ENCODE measurements around the gene OR7G3.

The OR7G3 gene

DNA sequence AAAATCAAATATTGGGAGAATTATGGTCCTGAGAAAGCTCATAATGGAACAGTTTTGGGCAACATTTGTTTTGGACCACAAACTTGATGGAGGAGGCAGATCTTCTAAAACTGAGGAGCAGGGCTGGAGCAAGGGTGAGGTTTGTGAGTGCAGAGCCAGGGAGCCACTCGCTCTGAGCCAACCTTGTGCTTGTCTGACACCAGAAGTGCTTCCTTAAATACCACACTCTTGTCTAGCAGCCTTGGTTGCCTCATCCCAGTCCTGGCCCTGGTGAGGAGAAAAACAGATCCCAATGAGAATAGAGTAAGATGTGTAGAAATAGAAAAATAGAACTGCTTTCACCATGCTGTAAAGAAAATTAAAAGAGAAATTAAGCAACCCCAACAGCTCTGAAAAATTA lies 20.1 kb upstream of the OR7G3 start:
- H3K9me3 ChIP-seq (ENCODE audit: control insufficient read depth, low read length) = peaks cover 4% of the 10 kb centered on the region
- H3K4me3 ChIP-seq (ENCODE audit: low read length) = no peak overlapping the region
- no peaks in the 10 kb centered on the region for H3K27me3 ChIP-seq (ENCODE audit: control insufficient read depth, insufficient read depth, low read length)
- peaks cover 7% of the 10 kb centered on the region for H3K4me1 ChIP-seq (ENCODE audit: control insufficient read depth, insufficient read depth, low read length)
- H3K9ac ChIP-seq (ENCODE audit: low read length) = no peak overlapping the region
- no peaks in the 10 kb centered on the region for H3K36me3 ChIP-seq (ENCODE audit: control insufficient read depth, insufficient read depth, low read length)

DNA sequence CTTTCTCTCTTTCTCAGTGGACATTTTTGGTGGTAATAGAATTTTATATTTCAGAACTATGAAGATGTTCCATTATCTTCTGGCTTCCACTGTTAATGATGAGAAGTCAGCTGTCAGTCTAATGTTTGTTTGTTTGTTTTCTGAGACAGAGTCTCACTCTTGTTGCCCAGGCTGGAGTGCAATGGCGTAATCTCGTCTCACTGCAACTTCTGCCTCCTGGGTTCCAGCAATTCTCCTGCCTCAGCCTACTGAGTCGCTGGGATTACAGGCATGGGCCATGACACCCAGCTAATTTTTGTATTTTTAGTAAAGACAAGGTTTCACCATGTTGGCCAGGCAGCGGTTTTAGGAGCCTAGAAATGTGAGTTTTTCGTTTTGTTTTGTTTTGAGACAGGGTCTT lies 18.2 kb upstream of the OR7G3 start:
- H3K9me3 ChIP-seq (ENCODE audit: control insufficient read depth, low read length) = peaks cover 4% of the 10 kb centered on the region
- no peak overlapping the region for H3K4me3 ChIP-seq (ENCODE audit: low read length)
- H3K4me1 ChIP-seq (ENCODE audit: control insufficient read depth, insufficient read depth, low read length) = peaks cover 3% of the 10 kb centered on the region
- no peaks in the 10 kb centered on the region for H3K36me3 ChIP-seq (ENCODE audit: control insufficient read depth, insufficient read depth, low read length)
- no peaks in the 10 kb centered on the region for H3K27me3 ChIP-seq (ENCODE audit: control insufficient read depth, insufficient read depth, low read length)
- H3K9ac ChIP-seq (ENCODE audit: low read length) = no peak overlapping the region

DNA sequence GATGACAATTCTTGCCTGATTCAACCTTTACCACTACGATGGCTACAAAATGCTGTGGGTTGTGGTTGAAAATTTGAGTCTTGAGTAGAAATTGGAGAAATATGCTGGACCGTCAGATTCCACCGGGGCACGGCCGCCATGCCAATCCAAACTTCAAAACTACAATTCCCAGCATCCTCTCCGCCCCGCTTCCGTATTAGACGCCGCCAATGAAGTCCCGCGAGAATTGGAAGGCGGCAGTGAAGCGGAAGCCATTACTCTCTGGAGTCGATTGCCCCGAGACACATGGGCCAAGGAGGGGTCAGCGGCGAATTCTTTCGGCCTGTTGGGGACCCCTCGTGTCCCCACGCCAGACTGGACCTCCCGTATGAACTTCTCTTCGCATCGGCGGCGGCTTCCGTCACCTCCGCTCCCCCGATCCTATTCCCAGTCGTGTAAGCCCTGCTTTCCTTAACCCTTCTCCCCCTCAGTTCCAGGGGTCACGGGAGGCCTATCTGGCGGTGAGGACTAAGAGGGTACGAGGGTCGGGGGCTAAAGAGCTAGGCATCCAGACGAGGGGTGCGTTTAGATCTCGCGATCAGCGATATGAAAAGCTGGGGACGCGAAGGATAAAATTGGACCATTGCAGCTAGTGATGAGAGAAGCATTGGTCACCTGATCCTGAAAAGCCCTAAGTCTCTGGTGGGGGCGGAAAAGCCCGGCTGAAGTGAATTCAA lies 13.6 kb upstream of the OR7G3 start, which contains the start of gene ZNF317:
TSS of gene ZNF317 (plus strand) at position 239 of the 716 bp plus-strand sequence. CDS start 15,620 bp downstream, outside the sequence.
- no peaks in the 10 kb centered on the region for H3K27me3 ChIP-seq (ENCODE audit: control insufficient read depth, insufficient read depth, low read length)
- no peaks in the 10 kb centered on the region for H3K36me3 ChIP-seq (ENCODE audit: control insufficient read depth, insufficient read depth, low read length)
- peaks cover 4% of the 10 kb centered on the region for H3K9me3 ChIP-seq (ENCODE audit: control insufficient read depth, low read length)
- H3K4me1 ChIP-seq (ENCODE audit: control insufficient read depth, insufficient read depth, low read length) = no peaks in the 10 kb centered on the region
- H3K9ac ChIP-seq (ENCODE audit: low read length) = peak within 1 kb of the TSS; percentile 92
- H3K4me3 ChIP-seq (ENCODE audit: low read length) = peak within 1 kb of the TSS; percentile 92

- Histone ChIP-seq H3K9ac (ENCODE audit: low read length) (peak overlapping the region; percentile 92), H3K9me3 (ENCODE audit: control insufficient read depth, low read length) (peaks cover 4% of the 10 kb centered on the region), H3K27me3 (ENCODE audit: control insufficient read depth, insufficient read depth, low read length) (no peaks in the 10 kb centered on the region), H3K4me3 (ENCODE audit: low read length) (peak overlapping the region; percentile 92), H3K36me3 (ENCODE audit: control insufficient read depth, insufficient read depth, low read length) (no peaks in the 10 kb centered on the region), H3K4me1 (ENCODE audit: control insufficient read depth, insufficient read depth, low read length) (no peaks in the 10 kb centered on the region)
Measured at GRCh38 chr19:9139609-9140158, 12.9 kb upstream of the OR7G3 start.

DNA sequence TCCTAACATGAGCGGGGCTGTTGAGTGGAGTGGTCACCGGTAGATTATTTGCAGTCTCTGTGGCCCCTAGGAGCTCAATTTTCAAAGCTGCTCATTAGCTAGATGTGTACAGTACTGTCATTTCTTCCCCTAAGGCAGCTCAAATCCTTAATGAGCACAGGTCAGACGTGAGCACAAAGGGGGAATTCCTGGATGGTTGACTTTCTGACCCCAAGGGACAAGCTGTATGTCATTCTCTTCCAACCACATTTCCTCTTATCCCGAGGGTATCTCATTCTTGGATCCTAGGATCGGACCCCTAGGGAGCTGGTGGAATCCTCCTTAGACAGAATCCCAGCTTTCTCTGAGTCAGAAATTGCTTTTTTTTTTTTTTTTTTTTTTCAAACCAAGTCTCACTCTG lies 5.7 kb upstream of the OR7G3 start:
- no peak overlapping the region for H3K9ac ChIP-seq (ENCODE audit: low read length)
- no peaks in the 10 kb centered on the region for H3K4me1 ChIP-seq (ENCODE audit: control insufficient read depth, insufficient read depth, low read length)
- no peaks in the 10 kb centered on the region for H3K36me3 ChIP-seq (ENCODE audit: control insufficient read depth, insufficient read depth, low read length)
- H3K9me3 ChIP-seq (ENCODE audit: control insufficient read depth, low read length) = no peaks in the 10 kb centered on the region
- H3K27me3 ChIP-seq (ENCODE audit: control insufficient read depth, insufficient read depth, low read length) = no peaks in the 10 kb centered on the region
- H3K4me3 ChIP-seq (ENCODE audit: low read length) = no peak overlapping the region

DNA sequence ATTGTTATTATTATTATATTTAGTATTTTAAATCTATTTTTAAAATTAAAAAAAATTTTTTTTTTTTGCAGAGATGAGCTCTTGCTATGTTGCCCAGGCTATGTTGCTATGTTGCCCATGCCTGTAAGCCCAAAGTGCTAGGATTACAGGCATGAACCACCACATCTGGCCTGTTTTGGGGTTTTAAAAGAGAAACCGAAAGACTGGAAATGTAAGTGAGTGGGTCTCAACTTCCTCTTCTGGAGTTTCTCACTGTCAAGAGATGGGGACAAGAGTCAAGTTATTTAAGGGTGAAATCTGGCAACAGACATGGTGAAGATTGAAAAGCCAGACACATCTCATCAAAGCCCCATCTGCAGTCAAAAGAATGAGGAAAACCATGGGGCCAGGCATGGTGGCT lies 4.2 kb upstream of the OR7G3 start:
- Histone ChIP-seq H3K9ac (ENCODE audit: low read length) (no peak overlapping the region), H3K36me3 (ENCODE audit: control insufficient read depth, insufficient read depth, low read length) (no peaks in the 10 kb centered on the region), H3K9me3 (ENCODE audit: control insufficient read depth, low read length) (no peaks in the 10 kb centered on the region), H3K4me1 (ENCODE audit: control insufficient read depth, insufficient read depth, low read length) (no peaks in the 10 kb centered on the region), H3K27me3 (ENCODE audit: control insufficient read depth, insufficient read depth, low read length) (no peaks in the 10 kb centered on the region), H3K4me3 (ENCODE audit: low read length) (no peak overlapping the region)

DNA sequence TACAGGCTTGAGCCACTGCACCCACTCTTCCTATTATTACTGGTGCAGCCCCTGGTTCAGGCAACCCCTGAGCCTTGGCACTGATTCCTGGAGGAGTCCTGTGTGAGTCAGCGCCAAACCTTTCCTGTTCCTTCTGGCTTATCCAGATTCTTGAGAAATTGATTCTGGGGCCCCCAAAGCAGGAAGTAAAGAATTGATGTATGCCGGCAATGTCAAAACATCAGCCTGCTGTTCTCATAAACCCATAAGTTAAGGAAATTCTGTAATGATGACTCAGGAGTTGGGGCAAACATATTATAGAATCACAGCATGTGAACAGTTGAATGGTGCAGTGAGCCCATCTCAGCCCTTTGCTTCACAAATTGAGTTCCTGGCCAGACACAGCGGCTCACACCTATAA lies 1.4 kb upstream of the OR7G3 start:
- H3K36me3 ChIP-seq (ENCODE audit: control insufficient read depth, insufficient read depth, low read length) = no peaks in the 10 kb centered on the region
- H3K9me3 ChIP-seq (ENCODE audit: control insufficient read depth, low read length) = no peaks in the 10 kb centered on the region
- no peaks in the 10 kb centered on the region for H3K4me1 ChIP-seq (ENCODE audit: control insufficient read depth, insufficient read depth, low read length)

DNA sequence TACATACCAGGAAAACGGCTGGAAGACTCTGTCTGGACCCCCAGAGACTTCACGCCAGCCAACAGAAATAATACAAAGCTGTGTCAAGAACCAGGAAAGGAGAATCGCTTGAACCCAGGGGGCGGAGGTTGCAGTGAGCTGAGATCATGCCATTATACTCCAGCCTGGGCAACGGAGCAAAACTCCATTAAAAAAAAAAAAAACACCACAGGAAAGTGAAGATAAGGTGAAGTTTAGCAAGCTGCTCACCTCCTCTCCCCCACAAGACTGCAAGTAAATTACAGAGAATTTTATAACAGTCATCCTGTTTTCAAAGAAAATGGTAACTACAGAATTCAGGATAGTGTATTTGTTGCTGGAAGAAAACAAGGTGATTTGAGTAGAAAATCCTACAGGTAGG lies 10.2 kb downstream of the OR7G3 start:
- Histone ChIP-seq H3K27me3 (ENCODE audit: control insufficient read depth, insufficient read depth, low read length) (no peaks in the 10 kb centered on the region), H3K36me3 (ENCODE audit: control insufficient read depth, insufficient read depth, low read length) (no peaks in the 10 kb centered on the region), H3K4me3 (ENCODE audit: low read length) (no peak overlapping the region), H3K9ac (ENCODE audit: low read length) (no peak overlapping the region), H3K9me3 (ENCODE audit: control insufficient read depth, low read length) (no peaks in the 10 kb centered on the region), H3K4me1 (ENCODE audit: control insufficient read depth, insufficient read depth, low read length) (no peaks in the 10 kb centered on the region)

More for the DNA sequence above, 1.4 kb upstream of the OR7G3 start:
- H3K27me3 ChIP-seq (ENCODE audit: control insufficient read depth, insufficient read depth, low read length) = no peaks in the 10 kb centered on the region
- H3K9ac ChIP-seq (ENCODE audit: low read length) = no peak overlapping the region
- no peak overlapping the region for H3K4me3 ChIP-seq (ENCODE audit: low read length)

GRCh38 chr19:9115307-9115813 lies 11.4 kb downstream of the OR7G3 start, which contains the start of gene OR7G1:
OR7G1 (minus strand) TSS chr19:9115763; CDS start chr19:9115763, 0 bp downstream.
- no peaks in the 10 kb centered on the region for H3K27me3 ChIP-seq (ENCODE audit: control insufficient read depth, insufficient read depth, low read length)
- H3K4me1 ChIP-seq (ENCODE audit: control insufficient read depth, insufficient read depth, low read length) = no peaks in the 10 kb centered on the region
- no peaks in the 10 kb centered on the region for H3K36me3 ChIP-seq (ENCODE audit: control insufficient read depth, insufficient read depth, low read length)
- H3K4me3 ChIP-seq (ENCODE audit: low read length) = no peak within 1 kb of the TSS
- no peaks in the 10 kb centered on the region for H3K9me3 ChIP-seq (ENCODE audit: control insufficient read depth, low read length)
- H3K9ac ChIP-seq (ENCODE audit: low read length) = no peak within 1 kb of the TSS

DNA sequence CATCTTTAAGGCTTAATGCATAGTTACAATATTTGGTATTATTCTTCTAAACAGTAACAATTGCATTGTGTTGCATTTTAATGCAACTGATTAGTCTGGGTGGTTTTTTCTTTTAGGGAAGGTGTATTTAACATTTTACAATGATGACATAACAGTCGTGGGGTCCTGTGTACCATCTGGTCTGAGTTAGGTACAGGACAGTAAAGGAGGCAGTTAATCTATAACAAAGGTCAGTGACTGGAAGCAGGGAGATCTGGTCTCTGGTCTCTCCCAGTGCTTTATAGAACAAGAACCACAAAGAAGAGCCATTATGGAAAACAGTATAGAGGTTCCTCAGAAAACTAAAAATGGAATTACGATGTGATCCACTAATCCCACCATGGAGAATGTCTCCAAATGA lies 16.8 kb downstream of the OR7G3 start:
- H3K9me3 ChIP-seq (ENCODE audit: control insufficient read depth, low read length) = no peaks in the 10 kb centered on the region
- no peak overlapping the region for H3K9ac ChIP-seq (ENCODE audit: low read length)
- no peaks in the 10 kb centered on the region for H3K36me3 ChIP-seq (ENCODE audit: control insufficient read depth, insufficient read depth, low read length)
- H3K4me3 ChIP-seq (ENCODE audit: low read length) = no peak overlapping the region
- no peaks in the 10 kb centered on the region for H3K4me1 ChIP-seq (ENCODE audit: control insufficient read depth, insufficient read depth, low read length)
- no peaks in the 10 kb centered on the region for H3K27me3 ChIP-seq (ENCODE audit: control insufficient read depth, insufficient read depth, low read length)

- Histone ChIP-seq H3K4me1 (ENCODE audit: control insufficient read depth, insufficient read depth, low read length) (no peaks in the 10 kb centered on the region), H3K9me3 (ENCODE audit: control insufficient read depth, low read length) (no peaks in the 10 kb centered on the region), H3K4me3 (ENCODE audit: low read length) (no peak within 1 kb of the TSS), H3K27me3 (ENCODE audit: control insufficient read depth, insufficient read depth, low read length) (no peaks in the 10 kb centered on the region), H3K9ac (ENCODE audit: low read length) (no peak within 1 kb of the TSS), H3K36me3 (ENCODE audit: control insufficient read depth, insufficient read depth, low read length) (no peaks in the 10 kb centered on the region)
Measured at GRCh38 chr19:9107375-9107774, 19.4 kb downstream of the OR7G3 start, which contains the start of gene OR7G2. OR7G2 (minus strand) TSS chr19:9107475; CDS start chr19:9103243, 4,232 bp downstream.

GRCh38 chr19:9086761-9087160 lies 40.0 kb downstream of the OR7G3 start, which contains the start of gene OR1M1:
OR1M1 (plus strand) TSS chr19:9087061; CDS start chr19:9093245, 6,184 bp downstream.
- Histone ChIP-seq H3K9ac (ENCODE audit: low read length) (no peak within 1 kb of the TSS), H3K4me1 (ENCODE audit: control insufficient read depth, insufficient read depth, low read length) (no peaks in the 10 kb centered on the region), H3K4me3 (ENCODE audit: low read length) (no peak within 1 kb of the TSS), H3K9me3 (ENCODE audit: control insufficient read depth, low read length) (no peaks in the 10 kb centered on the region), H3K36me3 (ENCODE audit: control insufficient read depth, insufficient read depth, low read length) (no peaks in the 10 kb centered on the region), H3K27me3 (ENCODE audit: control insufficient read depth, insufficient read depth, low read length) (no peaks in the 10 kb centered on the region)
